HG02759 (cell line): Measurements from ENCODE around the gene CD80.

Experiments used
- ATAC-seq: cut with Tn5 transposase; IDR thresholded peaks from one replicate; pipeline ENCODE4 v1.9.1; 2021; ENCODE audit warnings: mild to moderate bottlenecking, moderate library complexity; ENCODE audit not compliant: unreplicated experiment

The CD80 gene

DNA sequence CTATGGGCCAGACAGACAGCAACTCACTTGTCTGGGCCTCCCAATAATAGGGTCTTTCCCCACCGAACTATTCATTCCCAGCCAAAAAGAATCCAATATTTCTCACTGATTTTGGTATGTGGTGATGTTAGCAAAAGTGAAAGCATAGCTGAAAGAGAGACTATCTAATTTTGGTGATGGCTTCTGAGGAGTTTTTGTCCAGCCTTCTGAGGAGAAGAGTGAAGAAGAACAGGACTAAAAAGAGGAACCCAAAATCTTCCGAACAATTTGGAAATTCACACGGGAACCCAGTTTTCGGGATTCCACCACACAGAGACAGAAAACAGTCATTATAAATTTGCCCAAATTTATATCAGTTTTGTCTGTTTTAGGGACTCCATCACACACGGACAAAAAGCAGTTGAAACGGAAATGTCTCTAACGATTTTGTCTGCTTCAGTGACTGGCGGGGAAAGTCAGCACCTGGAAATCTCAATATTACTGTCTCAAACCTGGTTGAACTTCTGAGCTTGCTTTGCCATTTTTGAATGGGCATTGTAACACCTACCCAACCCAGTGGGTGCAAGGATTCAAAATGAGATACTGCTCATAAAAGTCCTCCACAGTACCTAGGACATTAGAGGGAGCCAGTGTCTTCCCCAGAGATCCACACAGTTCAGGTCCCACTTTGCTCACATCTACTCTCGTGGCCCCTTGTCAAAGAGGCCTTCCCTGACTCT, 9.1 kb downstream of the CD80 start:
- peak; percentile 43 for ATAC-seq

DNA sequence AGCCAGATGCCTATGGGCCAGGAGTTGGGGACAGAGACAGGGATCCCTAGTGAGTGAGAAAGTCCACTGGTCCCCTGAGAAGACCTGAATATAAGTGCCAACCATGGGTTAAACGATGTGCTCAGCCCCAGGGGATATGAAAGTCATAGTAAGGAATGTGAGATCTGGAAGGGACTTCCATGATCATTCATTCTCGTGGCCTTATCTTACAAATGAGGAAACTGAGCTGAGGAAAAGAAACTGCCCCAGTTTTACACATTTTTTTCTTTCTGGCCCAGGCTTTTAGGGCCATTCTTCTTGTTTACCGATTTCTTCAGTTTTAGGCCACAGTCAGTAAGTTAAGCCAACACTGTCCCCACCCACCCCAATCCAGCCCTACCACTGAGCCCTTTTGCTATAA, 11.1 kb downstream of the CD80 start:
- no peak for ATAC-seq

DNA sequence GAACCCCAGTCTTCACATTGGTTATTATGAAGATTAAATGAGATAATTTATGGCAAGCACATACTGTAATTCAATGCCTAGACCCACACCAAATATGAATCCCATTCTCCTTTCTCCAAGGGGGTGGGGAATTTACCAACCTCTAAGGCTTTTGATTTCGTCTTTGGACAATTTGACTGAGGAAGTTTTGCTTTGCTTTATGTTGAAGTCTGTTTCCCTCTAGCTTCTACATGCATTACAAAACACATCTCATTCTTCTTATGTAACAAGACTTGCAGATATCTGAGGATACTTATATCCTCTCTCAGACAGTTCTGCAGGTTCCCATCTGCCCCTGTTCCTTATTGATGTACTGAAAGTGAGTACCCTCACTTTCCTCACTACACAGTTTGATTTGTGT, 12.2 kb downstream of the CD80 start:
- ATAC-seq = no peak

DNA sequence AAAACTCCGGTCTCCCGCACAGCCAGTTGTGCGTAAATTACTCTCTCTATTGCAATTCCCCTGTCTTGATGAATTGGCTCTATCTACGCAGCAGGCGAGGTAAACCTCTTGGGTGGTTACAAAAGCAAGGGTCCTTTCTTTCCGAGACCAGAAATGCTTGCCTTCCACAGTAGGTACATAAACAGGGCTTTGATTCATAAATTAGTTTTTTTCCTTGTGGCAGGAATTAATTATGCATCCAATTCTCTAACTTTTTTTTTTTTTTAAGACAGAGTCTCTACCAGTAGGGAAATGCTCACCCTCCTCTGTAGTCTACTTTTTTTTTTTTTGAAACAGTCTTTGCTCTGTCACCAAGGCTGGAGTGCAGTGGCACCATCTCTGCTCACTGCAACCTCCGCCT, 16.3 kb downstream of the CD80 start:
- no peak for ATAC-seq

DNA sequence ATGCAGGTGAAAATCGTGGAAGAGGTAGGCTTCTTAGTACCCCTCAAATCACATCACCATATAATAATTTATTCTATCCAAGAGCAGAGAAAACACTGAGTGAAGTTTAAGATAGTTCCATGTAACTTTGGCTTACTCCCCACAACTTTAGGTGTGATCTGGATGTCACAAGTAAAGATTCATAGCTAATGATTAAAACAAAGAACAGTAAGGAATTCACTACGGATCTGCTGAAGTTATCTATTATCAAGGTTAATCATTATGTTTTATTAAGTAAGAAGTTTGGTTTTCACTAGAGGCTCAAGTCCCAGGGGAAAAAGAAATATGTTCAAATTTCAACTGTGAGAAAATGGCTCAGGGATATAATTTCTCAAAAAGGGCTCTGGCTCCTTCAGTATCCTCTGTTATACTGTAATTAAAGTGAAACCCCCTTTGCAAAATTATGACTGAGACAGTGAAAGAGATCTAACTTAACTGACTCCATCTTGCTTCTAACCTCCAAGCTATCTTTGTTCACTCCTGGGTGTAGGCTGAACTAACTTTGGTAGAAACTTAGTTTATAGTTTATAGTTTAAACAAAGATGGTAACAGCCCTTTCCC, 17.1 kb downstream of the CD80 start:
- peak; percentile 50 for ATAC-seq

DNA sequence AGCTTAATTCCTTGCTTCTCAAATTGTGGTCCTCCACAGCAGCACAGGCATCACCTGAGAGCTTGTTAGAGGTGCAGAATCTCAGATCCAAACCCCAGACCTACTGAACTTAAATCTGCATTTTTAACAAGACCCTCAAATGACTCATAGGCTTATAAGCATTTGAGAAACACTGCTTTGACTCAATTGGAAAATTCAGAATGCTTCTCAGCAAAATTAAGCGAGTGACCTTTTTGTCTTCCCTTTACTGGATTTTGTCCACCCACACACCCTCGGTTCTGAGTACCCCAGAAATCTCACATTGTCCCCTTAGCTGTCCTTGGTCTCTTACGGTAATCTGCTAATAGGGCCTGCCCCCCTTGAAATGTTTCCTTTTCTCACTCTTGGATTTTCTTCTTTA, 17.9 kb downstream of the CD80 start:
- ATAC-seq = peak; percentile 41

DNA sequence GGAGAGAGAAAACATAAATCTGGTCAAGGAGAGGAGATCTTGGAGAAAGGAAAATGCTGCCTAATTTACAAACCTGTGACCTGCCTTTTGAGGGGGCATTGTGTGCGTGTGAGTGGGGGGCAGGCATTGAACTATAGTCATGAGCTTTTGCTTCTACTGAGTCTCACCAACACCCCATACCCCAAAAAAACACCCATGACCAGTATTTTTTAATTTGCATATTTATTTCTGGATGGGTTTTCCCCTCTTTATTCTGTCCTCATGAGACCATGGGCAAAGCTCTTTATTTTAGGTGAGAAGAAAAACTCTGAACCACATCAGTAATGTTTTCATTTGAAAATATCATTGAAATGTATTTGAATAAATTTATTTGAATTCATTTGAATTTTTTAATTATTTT, 20.6 kb downstream of the CD80 start:
- ATAC-seq = peak; percentile 32

DNA sequence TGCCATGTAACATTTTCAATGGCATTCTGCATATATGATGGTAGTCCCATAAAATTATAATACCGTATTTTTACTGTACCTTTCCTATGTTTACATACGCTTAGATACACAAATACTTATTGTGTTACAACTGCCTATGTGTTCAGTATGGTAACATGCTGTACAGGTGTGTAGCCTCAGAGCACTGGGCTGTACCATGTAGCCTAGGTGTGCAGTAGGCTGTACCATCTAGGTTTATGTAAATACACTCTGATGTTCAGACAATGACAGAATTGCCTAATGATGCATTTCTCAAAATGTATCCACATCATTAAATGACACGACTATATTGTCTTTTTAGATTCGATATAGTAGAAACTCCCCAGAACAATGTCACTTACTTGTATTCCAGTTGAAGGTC, 22.7 kb downstream of the CD80 start:
- no peak for ATAC-seq

DNA sequence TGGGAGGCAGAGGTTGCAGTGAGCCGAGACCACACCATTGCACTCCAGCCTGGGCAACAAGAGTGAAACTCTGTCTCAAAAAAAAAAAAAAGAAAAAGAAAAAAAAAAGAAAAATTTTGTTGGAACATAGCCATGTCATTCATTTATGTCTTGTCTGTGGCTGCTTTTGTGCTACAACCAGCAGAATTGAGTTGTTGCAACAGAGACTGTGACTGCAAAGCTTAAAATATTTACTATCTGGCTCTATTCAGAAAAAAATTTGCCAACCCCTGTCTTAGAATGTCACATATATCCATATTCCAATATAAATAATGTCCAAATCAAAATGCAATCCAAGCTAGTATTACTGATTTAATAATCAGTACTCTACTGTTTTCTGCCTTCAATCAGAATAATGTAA, 25.1 kb downstream of the CD80 start:
- no peak for ATAC-seq

DNA sequence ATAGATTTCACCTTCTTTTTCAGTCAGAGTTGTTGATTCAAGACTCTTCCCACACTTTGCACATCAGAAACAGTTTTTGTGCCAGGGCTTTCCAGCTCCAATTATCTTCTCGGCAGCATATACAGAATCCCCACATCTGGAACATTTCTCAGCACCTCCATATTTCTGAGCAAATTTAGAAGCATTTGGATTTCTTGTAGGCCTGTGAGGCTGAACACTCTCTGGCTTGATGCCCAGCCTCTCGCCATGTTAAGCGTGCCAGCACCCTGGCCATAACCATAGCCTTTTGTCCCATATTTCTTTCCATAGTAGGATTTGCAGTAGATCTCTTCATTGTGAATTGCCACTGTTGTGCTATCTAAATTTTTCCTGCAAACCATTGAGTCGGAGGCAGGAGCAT, 28.3 kb downstream of the CD80 start:
- no peak for ATAC-seq

DNA sequence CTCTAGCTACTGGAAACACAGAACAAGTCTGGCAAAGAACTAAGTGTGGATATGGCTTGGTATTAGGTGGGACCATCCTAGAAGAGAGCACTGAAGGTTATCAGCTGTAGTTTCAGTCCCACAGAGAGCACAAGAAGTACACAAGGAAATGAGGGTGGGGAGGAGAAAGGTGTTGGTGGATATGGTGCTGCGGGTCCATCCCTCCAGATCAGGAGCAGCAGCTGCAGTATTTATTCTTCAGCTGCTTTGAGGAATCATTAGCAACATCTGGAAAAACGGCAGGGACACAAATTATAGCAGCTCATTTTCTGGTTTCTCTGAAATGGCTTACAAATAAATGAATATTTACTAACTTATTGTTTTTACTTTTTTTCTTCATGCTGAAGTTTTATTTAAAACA, 29.0 kb downstream of the CD80 start:
- no peak for ATAC-seq

DNA sequence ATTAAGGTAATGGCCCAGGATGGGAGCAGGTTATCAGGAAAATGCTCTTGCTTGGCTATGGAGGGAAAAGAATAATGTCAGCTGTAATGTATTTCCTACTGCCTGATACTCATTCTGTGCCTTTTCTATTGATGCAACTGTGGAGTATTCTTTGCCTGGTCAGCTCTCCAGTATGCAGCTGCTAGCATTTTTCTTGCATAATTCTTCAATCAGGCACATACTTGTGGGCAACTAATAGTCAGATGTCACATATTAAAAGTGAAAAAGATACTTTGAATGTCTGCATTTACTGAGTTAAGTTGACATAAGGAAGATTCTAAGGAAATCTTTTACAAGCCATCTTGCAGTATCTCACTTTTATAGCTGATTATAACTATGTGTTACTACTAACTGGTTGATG, 29.5 kb downstream of the CD80 start:
- ATAC-seq = no peak

DNA sequence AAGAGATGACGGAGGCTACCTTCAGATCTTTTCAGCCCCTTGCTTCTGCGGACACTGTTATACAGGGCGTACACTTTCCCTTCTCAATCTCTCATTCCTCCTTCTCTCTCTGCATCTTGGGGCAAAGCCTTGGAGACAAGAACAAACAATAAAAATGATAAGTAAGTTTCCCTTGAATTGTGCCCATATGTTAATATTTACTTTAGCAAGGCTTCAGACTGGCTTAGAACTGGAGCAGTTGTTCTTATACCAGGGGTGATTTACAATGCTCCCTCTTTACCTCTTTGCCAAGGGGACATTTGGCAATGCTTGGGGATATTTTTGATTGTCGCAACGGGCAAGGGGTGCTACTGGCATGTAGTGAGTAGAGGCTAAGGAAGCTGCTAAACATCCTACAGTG, 31.7 kb downstream of the CD80 start:
- ATAC-seq = no peak

DNA sequence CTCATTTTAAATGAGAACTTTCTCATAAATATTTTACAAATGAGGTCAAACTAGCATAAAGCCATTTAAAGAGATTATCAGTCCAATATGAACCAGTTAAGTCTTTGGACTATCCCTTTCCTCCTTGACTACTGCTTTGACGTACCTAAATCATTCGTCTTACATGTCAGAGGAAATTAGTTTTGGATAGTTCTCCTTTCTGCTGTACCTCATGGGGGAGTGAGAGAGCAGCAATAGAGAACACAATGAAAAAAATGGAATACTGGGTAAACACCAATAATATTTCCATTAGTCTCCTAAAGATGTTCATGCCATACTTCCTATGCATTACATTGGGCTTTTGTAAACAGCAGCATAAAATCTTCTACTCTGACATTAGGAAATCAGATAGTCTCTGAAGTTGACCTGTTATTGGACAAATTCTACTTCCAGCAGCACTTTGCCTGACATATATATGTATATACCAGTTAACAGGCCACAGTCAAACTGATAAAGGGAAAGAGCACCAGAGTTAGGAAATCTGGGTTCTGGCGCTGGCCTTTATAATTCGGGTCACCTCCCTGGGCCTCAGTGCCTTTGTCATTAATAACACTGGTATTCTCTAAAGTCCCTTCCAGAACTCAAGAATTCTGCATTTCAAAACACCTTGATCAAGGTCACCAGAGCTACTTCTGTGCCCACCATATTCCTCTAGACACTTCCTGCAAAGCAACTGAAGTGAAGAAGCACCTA, 34.3 kb downstream of the CD80 start:
- ATAC-seq = no peak

DNA sequence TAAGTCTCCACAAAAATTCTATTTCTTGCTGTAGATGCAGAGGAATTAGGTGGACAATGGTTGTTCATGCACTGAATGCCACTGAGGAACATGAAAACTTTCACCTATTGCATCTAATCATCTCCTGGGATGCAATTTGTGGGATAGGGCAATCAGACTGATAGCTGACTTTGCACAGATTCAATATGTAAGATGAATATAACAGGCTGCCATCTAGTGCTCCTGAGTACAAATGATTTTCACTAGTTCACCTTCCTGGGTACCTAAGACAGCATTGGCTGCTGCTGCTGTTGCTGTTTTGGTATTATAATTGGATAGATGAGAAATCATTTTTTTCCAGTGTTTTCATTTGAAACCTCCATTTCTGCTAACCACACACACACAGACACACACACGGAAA, 41.4 kb downstream of the CD80 start:
- no peak for ATAC-seq

DNA sequence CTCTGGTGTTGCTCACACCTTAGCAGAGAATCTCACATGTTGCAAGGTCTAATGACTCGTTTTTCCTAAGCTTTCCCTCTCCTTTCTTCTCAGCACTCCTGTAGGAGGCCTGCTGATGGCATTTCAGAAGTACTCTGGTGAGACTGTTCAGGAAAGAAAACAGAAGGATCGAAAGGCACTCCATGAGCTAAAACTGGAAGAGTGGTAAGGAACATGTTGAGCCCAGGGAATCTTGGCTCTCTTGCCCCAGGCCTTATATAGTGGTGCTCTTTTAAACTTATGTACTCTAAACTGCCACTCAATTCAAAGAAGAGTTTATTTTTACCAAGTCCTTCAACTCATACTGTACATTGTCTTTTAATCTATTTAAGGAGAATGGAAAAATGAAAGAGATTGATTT, 42.3 kb downstream of the CD80 start:
- ATAC-seq = no peak

DNA sequence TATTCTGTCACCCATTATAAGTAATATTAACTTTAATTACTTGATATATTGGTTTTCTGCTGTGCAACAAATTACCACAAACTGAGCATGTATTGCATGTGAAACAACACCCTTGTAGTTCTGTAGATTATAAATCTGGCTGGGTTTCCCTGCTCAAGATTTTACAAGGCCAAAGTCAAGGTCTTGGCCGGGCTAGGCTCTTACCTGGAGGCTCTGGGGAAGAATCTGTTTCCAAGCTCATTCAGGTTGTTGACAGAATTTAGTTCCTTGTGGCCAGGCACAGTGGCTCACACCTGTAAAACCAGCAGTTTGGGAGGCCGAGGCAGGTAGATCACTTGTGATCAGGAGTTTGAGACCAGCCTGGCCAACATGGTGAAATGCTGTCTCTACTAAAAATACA, 44.8 kb downstream of the CD80 start:
- no peak for ATAC-seq

DNA sequence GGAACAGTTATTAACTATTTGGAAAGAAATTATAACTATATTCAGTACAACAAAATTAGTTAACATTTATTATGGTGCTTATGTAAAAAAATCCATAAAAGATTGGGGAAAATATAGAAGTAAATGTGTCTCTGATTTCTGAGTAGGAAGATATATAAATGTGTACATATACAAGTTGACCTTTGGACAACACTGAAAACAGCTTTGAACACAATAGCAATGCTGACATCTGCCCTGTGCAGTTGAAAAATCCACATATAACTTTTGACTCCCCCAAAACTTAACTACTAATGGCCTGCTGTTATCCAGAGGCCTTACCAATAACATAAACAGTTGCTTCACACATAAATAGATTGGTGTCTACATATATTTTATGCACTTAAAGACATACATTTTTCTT, 48.7 kb downstream of the CD80 start:
- ATAC-seq = no peak

DNA sequence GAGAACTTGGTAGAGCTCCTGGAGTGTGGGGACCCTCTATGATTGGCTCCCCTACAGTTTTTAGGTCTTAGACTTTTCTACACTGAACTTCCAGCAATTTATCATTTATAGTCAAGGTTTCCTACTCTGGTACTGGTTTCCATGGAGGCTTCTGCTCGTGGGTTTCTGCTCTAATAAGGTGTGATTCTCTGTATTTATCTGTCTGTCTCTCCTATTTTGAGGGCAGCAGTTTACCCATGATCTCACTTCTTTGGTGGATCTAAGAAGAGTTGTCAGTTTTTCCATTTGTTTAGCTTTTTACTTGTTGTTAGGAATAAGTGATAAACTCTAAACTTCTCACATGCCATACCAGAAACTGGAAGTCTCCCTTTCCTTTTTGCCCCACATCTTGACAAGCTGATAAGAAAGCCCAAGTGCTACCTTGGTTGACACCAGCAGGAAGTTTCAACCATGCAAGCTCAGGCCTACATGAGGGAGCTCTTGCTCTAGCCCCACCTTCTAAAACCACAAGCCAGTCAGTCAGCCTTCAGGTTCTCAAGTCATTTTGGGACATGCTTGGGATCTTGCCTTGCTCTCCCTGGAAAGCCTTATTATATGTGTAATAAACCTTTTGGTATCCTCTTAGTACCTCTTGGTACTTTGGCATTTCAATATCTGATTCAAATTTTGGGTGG, 51.1 kb downstream of the CD80 start:
- peak; percentile 76 for ATAC-seq

DNA sequence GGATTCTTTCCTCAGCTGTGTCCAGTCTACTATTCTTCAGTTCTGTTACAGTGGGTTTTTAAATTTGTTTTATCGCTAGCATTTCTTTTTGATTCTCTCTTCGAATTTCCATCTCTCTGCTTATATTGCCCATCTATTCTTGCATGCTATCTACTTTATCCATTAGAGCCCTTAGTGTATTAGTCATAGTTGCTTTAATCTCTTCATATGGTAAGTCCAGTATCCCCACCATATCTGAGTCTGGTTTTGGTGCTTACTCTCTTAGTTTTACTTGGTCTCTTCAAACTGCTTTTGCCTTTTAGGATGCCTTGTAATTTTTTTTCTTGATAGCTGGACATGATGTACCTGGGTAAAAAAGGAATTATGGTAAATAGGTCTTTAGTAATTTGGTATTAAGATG, 52.0 kb downstream of the CD80 start:
- ATAC-seq = no peak

DNA sequence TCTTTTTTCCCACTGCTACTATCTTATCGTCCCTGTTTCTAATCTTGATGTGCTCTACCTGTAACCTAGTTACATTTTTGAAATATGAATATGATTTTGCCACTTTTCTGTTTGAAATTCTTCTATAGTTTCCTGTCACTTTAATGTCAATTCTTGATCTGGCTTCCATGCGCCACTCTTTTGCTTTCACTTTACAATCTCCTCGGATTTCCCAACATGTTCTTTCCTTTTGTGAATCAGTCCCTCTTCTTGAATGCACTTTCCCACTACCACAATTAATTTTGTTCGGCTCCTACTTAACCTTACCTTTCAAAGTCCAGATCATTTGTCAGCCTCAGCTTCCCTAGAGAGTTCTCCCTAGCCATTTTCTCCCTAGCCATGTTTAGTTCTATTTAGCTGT, 52.8 kb downstream of the CD80 start:
- ATAC-seq = no peak

DNA sequence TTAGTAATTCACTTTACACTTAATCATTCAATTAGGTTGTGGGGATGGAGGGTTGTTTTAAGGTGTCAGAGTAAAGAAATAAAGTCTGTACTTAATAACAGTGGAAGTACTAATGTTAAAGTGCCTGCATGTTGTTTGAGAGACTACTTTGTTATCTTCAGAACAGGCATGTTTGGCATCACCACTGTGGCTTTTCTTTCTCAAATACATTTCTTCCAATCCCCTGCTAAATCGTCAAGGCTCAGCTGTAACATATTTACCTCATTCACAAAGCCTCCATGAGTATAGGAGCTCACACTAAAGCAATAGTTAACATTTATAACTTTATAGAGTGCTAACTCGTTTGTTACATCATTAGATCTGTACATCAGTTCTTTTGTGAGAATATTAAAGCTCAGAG, 58.5 kb downstream of the CD80 start:
- ATAC-seq = no peak
